Measurements from ENCODE around the gene MBIP. TPM values are rescaled to one million over a fixed set of nuclear protein-coding genes. Genes with fewer than 3 reads are reported as not detected.

The MBIP gene
- polyA plus RNA-seq, 1 donor from 2014 or later: 52.1 TPM

- H4K20me1 ChIP-seq (ENCODE audit: insufficient read depth): no peaks in the 10 kb centered on the region
- H3K79me2 ChIP-seq (replicated peaks; ENCODE audit: insufficient read depth, low read length): no peaks in the 10 kb centered on the region
- H3K27ac ChIP-seq (ENCODE audit: low read length): no peak overlapping the region
- no peaks in the 10 kb centered on the region for H3K9me3 ChIP-seq (ENCODE audit: low read length)
- H3F3A ChIP-seq (ENCODE audit: insufficient read depth, low read length, poor library complexity, severe bottlenecking): peaks cover 7% of the 10 kb centered on the region
- H3K9ac ChIP-seq (ENCODE audit: low read length): no peak overlapping the region
- H2AFZ ChIP-seq (ENCODE audit: low read depth, low read length): no peak overlapping the region
- no peaks in the 10 kb centered on the region for H3K9me2 ChIP-seq (ENCODE audit: insufficient read depth, low read length)
- no peaks in the 10 kb centered on the region for H3K27me3 ChIP-seq (ENCODE audit: insufficient read depth, low read depth, low read length)
- H3K4me2 ChIP-seq (ENCODE audit: low read length): no peak overlapping the region
- TF ChIP-seq EP300 (conservative IDR thresholded peaks at IDR 0.05; ENCODE audit: poor library complexity, severe bottlenecking) (no peak), MXI1 (conservative IDR thresholded peaks at IDR 0.05; ENCODE audit: poor library complexity, severe bottlenecking) (no peak), SMC3 (conservative IDR thresholded peaks at IDR 0.05; ENCODE audit: poor library complexity) (no peak), EZH2 (IDR thresholded peaks at IDR 0.05; ENCODE audit: borderline replicate concordance, insufficient read depth, low read length, poor library complexity, severe bottlenecking) (no peak), RAD21 (conservative IDR thresholded peaks at IDR 0.05) (no peak), TAF1 (IDR thresholded peaks at IDR 0.05; ENCODE audit: low read depth) (no peak), CTCF (IDR thresholded peaks at IDR 0.05; ENCODE audit: poor library complexity, severe bottlenecking) (no peak), REST (IDR thresholded peaks at IDR 0.05; ENCODE audit: borderline replicate concordance) (no peak), POLR2AphosphoS5 (IDR thresholded peaks at IDR 0.05) (no peak)
- no peak overlapping the region for H3K4me3 ChIP-seq (ENCODE audit: low read length)
- H3K36me3 ChIP-seq (ENCODE audit: insufficient read depth, low read length): no peaks in the 10 kb centered on the region
Observed at GRCh38 chr14:36340276-36340890, 19.9 kb upstream of the MBIP start.

GRCh38 chr14:36339816-36340215 lies 19.4 kb upstream of the MBIP start:
- Histone ChIP-seq H3K4me2 (ENCODE audit: low read length) (no peak overlapping the region), H3K4me3 (ENCODE audit: low read length) (no peak overlapping the region), H2AFZ (ENCODE audit: low read depth, low read length) (no peak overlapping the region), H3K79me2 (replicated peaks; ENCODE audit: insufficient read depth, low read length) (no peaks in the 10 kb centered on the region), H3K27me3 (ENCODE audit: insufficient read depth, low read depth, low read length) (no peaks in the 10 kb centered on the region), H3K9me3 (ENCODE audit: low read length) (no peaks in the 10 kb centered on the region), H3K36me3 (ENCODE audit: insufficient read depth, low read length) (no peaks in the 10 kb centered on the region), H3K9ac (ENCODE audit: low read length) (no peak overlapping the region), H3K9me2 (ENCODE audit: insufficient read depth, low read length) (no peaks in the 10 kb centered on the region), H3F3A (ENCODE audit: insufficient read depth, low read length, poor library complexity, severe bottlenecking) (peaks cover 1% of the 10 kb centered on the region), H3K27ac (ENCODE audit: low read length) (no peak overlapping the region), H4K20me1 (ENCODE audit: insufficient read depth) (no peaks in the 10 kb centered on the region)
- TF ChIP-seq POLR2AphosphoS5 (IDR thresholded peaks at IDR 0.05): no peak
- no peak for TF ChIP-seq TAF1 (IDR thresholded peaks at IDR 0.05; ENCODE audit: low read depth)
- TF ChIP-seq MXI1 (conservative IDR thresholded peaks at IDR 0.05; ENCODE audit: poor library complexity, severe bottlenecking): no peak
- no peak for TF ChIP-seq CTCF (IDR thresholded peaks at IDR 0.05; ENCODE audit: poor library complexity, severe bottlenecking)
- TF ChIP-seq RAD21 (conservative IDR thresholded peaks at IDR 0.05): no peak
- no peak for TF ChIP-seq EP300 (conservative IDR thresholded peaks at IDR 0.05; ENCODE audit: poor library complexity, severe bottlenecking)
- no peak for TF ChIP-seq EZH2 (IDR thresholded peaks at IDR 0.05; ENCODE audit: borderline replicate concordance, insufficient read depth, low read length, poor library complexity, severe bottlenecking)
- TF ChIP-seq REST (IDR thresholded peaks at IDR 0.05; ENCODE audit: borderline replicate concordance): no peak
